ENCODE data around the gene PCOLCE2.

DNA sequence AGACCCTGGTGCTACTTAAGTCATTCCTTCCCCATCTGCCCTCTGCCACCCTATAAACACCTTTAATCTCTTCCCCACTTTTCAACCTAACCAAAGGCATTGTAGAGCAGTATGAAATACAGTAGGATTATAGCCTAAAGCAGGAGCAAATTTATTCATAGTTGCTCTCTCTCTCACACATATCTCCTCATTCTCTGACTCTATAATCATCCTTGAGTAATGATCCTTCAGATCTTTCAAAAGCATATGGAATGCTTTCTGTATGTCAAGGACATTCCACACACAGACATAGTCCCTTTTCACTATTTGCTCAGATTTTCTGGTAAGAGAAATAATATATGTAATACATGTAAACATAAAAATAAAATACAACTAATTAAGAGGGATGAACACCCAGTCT, 111.0 kb downstream of the PCOLCE2 start:
- TF ChIP-seq, protein P1, sequence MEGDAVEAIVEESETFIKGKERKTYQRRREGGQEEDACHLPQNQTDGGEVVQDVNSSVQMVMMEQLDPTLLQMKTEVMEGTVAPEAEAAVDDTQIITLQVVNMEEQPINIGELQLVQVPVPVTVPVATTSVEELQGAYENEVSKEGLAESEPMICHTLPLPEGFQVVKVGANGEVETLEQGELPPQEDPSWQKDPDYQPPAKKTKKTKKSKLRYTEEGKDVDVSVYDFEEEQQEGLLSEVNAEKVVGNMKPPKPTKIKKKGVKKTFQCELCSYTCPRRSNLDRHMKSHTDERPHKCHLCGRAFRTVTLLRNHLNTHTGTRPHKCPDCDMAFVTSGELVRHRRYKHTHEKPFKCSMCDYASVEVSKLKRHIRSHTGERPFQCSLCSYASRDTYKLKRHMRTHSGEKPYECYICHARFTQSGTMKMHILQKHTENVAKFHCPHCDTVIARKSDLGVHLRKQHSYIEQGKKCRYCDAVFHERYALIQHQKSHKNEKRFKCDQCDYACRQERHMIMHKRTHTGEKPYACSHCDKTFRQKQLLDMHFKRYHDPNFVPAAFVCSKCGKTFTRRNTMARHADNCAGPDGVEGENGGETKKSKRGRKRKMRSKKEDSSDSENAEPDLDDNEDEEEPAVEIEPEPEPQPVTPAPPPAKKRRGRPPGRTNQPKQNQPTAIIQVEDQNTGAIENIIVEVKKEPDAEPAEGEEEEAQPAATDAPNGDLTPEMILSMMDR (IDR thresholded peaks at IDR 0.05), result no peak
- no peak for TF ChIP-seq EP300 (IDR thresholded peaks at IDR 0.05)

Measured in ovary (tissue), 3 donors.